Activated naive CD4-positive, alpha-beta T cell treated with Interleukin-2 at 50 U/mL for 16 hours (primary cell): Measurements from ENCODE around the gene ARID3A.
"Not testable (repeated sequence)": the region's sequence is repeated elsewhere in the genome, so short reads cannot be mapped to it uniquely, and the experiment has no call there.

Experiments
- DNase-seq: peaks from one replicate; pipeline ENCODE4 v3.0.0-alpha.2; 2020

Gene ARID3A

DNA sequence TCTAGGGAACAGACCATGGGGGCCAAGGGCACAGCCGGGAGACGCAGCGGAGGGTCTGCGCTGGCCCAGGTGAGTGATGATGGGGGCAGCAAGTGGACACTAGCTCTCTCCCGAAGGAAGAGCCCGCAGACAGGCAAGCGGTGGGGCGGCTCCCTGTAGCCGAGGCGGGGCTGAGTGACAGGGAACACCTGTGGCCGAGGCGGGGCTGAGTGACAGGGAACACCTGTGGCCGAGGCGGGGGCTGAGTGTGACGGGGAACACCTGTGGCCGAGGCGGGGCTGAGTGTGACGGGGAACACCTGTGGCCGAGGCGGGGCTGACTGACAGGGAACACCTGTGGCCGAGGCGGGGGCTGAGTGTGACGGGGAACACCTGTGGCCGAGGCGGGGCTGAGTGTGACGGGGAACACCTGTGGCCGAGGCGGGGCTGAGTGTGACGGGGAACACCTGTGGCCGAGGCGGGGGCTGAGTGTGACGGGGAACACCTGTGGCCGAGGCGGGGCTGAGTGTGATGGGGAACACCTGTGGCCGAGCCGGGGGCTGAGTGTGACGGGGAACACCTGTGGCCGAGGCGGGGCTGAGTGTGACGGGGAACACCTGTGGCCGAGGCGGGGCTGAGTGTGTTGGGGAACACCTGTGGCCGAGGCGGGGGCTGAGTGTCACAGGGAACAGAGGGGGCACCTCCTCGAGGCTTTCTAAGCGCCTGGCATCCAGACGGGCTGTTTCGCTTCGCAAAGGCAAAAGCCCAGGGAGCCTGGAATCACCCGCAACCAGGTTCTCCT is 34.2 kb upstream of the ARID3A start:
- not testable (repeated sequence) for DNase-seq

DNA sequence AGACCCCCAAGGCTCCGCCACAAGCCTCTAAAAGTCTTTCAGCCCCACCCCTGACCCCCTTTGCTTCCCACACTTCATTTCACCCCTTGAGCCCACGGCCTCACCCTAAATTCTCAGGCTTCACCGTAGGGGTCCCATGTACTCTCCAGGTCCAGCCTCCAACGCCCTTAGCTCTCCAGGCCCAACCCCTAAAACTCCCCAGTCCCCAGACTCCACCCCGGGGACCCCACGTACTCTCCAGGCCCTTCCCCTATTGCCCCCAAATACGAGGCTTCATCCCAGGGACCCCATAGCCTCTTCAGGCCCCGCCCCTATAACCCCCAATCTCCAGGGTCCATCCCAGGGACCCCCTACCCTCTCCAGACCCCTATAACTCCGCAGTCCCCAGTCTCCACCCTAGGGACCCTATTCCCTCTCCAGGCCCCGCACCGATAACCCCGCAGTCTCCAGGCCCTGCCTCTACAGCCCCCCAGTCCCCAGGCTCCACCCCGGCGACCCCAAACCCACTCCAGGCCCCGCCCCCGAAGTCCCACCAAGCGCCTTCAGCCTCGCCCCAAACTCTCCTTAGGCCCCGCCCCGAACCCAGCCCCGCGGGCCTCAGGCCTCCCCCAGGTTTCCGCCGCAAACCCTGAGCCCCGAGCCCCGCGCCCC is 33.5 kb upstream of the ARID3A start:
- no peak for DNase-seq

DNA sequence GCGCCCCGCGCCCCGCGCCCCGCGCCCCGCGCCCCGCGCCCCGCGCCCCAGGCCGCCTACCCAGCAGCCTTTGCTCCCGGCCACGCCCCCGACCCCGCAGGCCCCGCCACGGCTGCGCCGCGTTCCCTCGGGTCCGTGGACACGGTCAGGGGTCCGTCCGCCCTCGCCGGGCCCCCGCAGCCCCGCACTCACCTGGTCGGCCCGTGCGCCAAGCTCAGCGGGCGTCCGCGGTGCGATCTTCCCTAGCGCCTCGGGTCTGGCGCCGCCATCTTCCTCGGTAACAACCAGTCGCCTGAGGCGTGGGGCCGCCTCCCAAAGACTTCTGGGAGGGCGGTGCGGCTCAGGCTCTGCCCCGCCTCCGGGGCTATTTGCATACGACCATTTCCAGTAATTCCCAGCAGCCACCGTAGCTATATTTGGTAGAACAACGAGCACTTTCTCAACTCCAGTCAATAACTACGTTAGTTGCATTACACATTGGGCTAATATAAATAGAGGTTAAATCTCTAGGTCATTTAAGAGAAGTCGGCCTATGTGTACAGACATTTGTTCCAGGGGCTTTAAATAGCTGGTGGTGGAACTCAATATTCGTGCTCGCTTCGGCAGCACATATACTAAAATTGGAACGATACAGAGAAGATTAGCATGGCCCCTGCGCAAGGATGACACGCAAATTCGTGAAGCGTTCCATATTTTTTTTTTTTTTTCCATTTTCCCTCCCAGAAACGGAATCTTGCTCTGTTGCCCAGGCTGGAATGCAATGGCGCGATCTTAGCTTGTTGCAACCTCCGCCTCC is 32.7 kb upstream of the ARID3A start, which contains the start of the genes MED16 and RNU6-9:
Gene MED16, minus strand, starts transcription at position 294 of the 796 bp plus-strand sequence. CDS start 2,056 bp downstream, outside the sequence.
Gene RNU6-9, plus strand, starts transcription at position 591 of the 796 bp plus-strand sequence.
- peak; percentile 89 for DNase-seq

DNA sequence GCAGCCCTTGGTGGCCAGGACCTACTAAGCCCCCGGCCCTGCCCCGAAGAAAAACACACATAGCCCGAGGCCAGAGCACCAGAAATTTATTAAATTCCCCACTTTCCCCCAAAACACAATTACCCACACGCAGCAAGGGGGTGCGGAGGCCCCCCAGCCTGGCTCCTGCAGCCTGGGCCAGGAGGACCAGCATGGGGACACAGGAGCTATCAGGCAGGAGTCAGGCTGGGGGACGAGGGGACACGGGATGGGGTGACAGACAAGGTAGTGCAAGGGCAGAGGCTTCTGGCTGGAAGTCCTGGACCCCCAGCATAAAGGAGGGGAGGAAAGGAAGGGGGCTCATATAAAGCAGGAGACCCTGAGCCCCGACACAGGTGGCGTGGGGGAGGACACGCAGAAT is 29.4 kb upstream of the ARID3A start:
- no peak for DNase-seq

DNA sequence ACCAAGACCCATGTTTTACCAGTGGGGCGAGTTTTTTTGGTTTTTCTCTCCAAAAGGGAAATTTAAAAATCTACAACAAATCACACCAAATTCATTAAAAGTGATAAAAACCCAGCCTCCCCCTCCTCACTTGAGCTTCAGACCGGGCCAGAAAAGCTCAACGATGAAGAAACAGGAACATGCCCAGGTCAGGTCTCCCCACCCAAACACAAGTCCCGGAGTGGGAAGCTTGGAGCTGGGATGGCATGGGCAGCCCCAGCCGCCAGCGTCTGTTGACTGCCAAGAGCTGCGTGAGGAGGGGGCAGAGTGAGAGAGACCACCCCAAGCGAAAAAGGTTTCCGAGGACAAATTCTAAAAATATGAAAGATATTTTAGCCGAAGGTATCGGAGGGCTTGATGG is 28.8 kb upstream of the ARID3A start:
- DNase-seq, result no peak

DNA sequence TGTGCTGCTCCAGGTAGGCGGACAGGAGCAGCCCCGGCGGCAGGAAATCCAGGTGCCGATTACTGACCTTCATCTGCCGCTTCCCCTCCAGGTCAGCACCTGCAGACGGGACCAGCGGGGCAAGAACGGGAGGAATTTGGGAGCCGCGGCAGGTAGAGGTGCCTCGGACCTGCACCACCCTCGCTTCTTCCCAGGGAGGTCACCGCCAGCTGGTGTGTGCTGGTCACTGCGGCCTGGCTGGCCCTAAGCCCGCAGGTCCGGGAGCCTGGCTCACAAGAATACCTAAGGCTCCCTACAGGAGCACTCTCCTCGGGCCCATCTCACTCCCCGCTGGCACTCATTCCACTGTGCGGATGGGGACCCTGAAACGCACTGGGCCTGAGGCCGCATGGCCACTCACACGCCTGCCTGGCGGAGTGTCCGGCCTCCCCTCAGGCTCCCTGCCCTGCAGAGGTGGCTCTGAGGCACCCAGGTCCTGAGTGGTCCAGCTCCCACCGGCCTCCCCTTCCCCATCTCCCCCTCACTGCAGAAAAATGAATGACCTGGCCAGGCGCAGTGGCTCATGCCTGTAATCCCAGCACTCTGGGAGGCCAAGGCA is 28.3 kb upstream of the ARID3A start:
- DNase-seq, result no peak

DNA sequence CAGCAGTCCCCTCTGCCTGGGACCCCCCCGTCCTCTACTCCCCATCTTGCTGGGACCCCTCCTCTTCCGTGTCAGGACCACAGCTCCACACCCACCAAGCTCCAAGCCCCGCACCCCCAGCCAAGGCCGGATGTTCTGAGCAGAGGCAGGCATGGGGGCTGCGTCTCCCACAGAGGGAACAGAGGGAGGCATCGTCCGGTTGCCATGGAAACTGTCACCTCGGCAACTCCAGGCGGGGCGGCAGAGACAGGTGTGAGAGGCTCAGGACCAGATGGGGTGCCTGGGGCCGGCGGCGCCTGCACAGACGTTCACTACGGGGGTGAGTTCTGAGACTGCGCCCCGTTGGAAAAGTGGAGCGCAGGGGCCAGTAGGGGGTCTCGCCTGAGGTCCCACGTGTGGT is 27.2 kb upstream of the ARID3A start:
- no peak for DNase-seq

DNA sequence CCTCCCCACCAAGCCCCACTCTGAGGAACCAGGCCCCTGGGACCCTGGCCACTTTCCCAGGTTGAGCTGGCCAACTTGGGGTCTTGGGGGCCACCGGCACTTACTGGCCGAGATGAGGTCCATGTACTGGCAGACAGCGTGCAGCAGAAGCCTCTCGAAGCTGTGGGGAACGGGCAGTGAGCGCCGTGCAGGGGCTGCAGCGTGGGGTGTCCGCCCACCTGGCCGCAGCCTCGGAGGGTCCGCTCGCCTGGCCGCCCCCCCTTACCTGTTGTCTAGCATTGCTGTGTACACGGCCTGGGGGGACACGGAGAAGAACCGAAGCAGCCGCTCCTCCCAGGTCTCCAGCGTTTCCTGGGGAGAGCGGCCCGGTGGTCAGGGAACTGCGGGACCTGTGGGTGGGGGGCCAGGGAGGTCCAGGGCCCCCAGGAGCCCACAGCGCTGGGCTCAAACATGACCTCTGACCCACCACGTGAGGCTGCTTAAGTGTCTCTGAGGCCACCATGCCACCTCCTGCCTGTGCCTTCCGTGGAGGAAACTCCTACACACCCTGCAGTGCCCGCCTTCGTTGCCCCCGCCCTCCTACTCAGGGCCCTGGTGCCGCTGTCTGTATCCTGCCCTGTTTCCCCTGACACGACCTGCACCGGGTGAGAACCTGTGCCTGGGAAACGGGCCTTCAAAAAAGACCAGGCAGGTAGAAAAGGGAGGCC is 26.3 kb upstream of the ARID3A start:
- DNase-seq, result no peak

DNA sequence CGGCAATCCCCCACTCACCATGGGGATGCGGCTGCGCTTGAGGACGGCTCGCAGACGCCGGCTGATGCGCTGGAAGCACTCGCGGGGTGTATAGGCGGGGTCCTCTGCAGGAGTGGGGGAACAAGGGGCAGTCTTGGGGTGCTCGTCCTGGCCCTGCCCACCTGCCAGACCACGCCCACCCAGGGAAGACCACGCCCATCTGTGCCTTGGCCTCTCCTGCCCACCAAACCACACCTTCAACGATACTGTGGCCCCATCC is 25.9 kb upstream of the ARID3A start:
- DNase-seq, result no peak

DNA sequence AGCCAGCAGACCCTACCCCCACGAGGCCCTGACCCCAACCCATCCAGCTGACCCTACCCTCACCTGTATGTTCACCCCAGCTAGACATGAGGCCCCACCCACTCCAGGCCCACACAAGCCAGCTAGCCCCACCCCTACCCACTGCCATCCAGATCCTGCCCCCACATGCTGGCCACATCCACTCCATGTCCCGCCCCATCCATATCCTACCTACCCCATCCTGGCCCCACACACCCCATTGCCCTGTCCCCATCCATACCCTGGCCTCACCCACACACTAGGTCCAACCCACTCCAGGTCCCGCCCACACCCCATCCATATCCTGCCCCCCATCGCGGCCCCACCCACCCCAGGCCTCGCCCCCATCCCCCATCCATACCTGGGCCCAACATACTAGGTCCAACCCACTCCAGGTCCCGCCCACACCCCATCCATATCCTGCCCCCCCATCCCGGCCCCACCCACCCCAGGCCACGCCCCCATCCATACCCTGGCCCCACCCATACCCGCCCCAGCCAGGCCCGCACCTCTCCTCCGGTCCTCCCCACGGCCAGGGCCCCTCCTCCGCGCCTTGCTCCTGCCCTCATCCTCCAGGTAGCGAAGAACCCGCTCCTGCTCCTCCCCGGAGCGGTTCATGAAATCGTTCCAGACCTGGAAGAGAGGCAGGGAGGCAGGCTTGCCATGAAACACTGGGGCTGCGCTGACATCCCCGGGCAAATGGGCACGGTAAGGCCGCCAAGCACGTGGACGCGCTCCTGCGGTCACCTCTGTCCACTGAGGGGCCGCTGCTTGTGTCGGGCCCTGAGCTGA is 25.3 kb upstream of the ARID3A start:
- DNase-seq, result no peak

DNA sequence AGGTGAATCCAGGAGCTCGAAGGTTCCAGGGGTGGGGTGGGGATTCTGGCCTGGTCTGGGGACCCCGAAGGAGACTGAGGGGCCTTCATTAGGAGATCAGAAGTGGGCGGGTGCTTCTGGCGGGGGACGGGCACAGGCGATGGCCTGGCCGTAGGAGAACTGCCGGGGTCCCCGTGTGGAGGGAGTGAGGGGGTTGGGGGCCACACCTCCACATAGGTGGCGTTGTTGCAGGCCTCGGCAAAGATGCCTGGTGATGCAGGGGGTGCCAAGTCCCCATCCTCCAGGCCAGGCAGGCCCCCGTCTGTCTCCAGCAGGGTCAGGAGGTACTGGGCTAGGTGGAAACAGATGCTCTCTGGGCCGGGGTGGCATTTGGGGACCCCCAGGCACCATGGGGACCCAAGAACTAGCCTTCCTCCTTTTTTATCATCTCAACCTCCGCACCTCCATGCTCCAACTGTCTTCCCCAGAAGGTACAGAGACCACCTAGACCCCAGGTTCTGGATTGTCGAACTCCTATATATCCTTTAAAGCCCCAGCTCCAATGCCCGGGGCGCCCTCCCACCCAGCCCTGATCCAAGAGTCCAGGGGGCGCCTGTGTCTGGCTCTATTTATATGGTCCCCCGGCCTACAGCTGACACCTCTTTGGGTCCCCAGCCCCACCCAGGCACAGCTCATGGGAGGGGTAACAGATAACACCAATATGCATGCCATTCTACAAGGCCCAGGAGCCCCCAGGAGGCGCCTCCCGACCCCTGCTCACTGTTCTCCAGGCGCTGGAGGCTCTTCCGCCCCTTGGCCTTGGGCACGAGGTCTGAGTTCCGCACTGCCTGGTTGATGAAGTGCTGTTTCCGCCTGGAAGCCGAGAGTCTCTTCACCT is 24.4 kb upstream of the ARID3A start:
- DNase-seq, result no peak

DNA sequence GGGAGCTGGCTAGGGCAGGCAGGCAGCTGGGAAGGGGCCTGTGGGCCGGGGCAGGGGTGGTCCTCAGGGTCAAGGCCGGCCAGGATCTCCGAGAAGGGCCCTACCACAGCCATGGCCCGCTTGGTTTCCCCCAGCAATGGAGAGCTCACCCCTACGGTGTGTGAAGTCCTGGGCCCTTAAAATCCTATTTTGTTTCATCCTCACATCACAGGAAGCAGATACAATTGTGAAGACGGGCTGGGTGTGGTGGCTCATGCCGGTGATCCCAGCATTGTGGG is 23.8 kb upstream of the ARID3A start:
- no peak for DNase-seq

DNA sequence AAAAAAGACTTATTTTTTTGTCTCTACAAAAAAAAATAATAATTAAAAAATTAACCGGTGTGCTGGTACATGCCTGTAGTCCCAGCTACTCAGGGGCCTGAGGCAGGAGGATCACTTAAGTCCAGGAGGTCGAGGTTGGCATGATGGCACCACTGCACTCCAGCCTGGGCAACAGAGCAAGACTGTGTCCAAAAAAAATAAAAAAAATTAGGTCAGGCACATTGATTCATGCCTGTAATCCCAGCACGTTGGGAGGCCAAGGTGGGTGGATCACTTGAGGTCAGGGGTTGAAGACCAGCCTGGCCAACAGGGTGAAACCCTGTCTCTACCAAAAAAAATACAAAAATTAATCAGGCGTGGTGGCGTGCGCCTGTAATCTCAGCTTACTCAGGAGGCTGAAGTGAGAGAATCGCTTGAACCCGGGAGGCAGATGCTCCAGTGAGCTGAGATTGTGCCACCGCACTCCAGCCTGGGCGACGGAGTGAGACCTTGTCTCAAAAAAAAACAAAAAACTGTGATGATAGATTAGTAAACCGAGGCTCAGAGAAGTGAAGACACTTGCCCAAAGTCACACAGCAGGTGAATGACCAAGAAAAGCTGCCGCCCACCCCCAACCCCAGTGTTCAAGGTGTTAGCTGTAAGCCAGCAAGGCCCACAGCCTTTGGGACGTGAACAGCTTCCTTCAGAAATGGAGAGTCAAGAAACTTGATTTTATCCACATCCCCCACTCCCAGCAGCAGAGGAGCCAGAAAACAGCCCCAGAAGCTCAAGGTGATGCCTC is 23.2 kb upstream of the ARID3A start:
- no peak for DNase-seq

DNA sequence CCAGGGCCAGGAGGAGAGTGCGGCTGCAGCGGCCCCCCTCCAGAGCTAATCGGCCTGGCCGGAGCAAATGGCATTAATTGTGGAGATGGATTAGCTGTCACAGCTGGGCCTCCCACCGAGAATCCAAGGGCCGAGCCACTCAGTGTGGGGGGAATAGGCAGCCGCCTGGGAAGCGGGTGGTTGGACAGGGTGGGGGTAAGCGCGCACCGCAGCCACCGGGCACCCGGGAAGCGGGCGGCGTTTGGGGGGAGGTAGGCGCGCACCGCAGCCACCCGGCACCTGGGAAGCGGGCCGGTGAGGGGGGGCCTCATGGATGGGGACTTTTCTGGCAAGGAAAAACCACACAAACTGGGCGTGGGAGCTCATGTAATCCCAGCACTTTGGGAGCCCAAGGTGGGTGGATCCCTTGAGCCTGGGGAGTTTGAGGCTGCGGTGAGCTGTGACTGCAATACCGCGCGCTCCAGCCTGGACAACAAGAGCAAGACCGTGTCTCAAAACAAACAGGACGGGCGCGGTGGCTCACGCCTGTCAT is 22.5 kb upstream of the ARID3A start:
- no peak for DNase-seq

DNA sequence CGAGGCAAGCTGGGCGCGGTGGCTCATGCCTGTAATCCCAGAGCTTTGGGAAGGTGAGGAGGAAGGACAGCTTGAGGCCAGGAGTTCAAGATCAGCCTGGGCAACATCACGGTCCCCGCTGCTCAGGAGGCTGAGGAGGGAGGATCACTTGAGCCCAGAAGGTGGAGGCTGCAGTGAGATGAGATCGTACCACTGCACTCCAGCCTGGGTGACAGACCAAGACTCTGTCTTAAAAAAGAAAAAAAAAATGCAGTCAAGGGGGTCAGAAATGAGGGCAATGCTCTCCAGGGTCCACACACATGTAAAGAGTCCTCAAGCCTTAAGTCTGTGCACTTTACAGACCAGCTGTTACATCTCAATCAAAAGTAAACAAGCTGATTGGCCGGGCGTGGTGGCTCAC is 21.3 kb upstream of the ARID3A start:
- DNase-seq, result no peak

DNA sequence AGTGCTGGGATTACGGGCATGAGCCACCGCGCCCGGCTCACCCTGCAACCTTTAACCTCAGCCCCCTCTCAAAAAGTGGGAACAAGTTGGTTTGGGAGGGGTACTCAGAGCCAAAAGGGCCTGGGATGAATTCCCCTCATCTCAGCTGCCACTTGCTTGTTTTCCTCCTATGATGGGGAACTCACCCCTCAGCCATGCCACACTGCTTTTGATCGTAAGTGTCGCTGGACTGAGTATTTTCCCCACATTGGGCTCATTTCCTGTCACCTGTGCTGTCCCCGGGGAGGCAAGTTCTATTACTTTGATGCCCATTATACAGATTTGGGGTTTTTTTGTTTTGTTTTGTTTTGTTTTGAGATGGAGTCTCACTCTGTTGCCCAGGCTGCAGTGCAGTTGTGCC is 19.4 kb upstream of the ARID3A start:
- no peak for DNase-seq

DNA sequence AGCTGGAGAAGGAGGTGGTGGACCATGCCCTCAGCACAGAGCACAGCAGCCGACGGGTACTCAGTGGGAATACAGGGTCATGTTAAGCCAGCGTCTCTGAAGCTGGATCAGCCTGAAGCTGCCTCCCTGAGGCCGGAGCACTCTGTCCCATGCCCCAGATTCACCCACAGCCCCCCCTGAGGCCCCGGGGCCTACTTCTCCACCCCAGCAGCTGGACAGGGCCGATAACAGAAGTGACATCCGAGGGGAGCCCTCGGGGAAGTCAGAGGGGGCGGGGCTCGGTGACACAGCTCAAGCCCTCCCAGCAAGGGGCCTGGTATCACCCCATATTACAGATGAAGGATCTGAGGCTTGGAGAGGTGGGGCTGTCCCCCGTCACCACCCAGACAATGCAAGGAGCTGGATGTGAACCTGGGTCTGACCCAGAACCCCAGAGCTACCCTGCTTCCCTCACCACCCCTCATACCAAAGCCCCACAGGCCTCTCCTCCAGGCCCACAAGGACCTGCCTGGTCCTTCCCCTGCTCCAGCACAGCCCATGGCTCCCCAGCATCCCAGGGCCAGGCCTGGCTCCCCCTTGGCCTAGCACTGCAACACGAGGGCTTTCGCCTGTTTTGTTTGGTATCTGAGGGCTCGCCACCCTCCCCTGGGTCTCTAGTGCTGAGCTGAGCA is 18.5 kb upstream of the ARID3A start:
- DNase-seq, result no peak

DNA sequence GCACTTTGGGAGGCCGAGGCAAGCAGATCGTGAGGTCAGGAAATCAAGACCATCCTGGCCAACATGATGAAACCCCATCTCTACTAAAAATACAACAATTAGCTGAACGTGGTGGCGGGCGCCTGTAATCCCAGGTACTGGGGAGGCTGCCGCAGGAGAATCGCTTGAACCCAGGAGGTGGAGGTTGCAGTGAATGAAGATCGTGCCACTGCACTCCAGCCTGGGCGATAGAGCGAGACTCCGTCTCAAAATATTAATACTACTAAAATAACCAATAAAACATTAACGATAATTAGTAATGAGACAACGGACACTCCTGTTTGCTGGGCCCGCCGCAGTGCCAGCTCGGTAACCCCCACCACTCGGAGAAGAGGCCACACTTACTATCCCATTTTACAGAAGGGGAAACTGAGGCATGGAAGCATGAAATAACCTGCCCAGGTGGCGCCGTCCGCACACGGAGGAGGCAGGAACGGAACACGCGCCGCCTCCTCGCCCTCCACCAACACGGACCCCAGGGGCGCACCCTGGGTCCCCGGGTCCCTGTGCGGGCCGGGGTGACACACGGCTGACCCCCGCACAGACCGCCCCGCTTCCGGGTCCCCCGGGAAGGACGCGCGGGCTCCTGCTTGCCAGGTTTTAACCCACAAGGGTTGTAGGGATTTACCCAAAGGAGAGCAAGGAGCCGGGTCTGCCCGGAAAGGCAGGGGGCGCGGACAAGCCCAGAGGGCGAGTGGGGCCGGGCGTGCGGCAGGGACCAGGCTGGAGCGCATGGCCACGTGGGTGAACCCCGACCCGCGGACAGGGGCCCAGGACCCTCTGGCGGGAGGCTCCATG is 14.4 kb upstream of the ARID3A start:
- DNase-seq, result no peak
